ENCODE results near the gene TMEM161A.

GRCh38 chr19:19186742-19187141 lies 48.5 kb upstream of the TMEM161A start:
- no peak for TF ChIP-seq CTCF (IDR thresholded peaks at IDR 0.05; ENCODE audit: borderline replicate concordance, extremely low read depth, low read length, poor library complexity, severe bottlenecking)
- no peak for TF ChIP-seq EZH2 (IDR thresholded peaks at IDR 0.05; ENCODE audit: borderline replicate concordance, low read depth, low read length, severe bottlenecking)
